K562 (cell line): ENCODE results near the gene TACR2. TPM values are rescaled to one million over a fixed set of nuclear protein-coding genes. Genes with fewer than 3 reads are reported as not detected.
A peak's percentile ranks its signal among the peaks of the same experiment; 100 is the strongest.

Experiments used
- ATAC-seq: fragments of 200-7000 bp; cut with Tn5 transposase; 3 replicates; pipeline ENCODE4 v1.9.1; 2020; ENCODE audit warnings: moderate library complexity
- BruUV-seq: library from RNA; stranded (reverse); fragments of 400-500 nt; replicated peaks from 2 replicates; lab custom pipeline; 2021; lab: Mats Ljungman, UMichigan
- CTCF ChIA-PET: fragments of 300-600 bp; formaldehyde crosslinking; extraction: SDS; loops from one replicate; lab custom pipeline; 2021; ENCODE audit warnings: low intra/inter-chr PET ratio; lab: Yijun Ruan, JAX
- POLR2A ChIA-PET: fragments of 300-600, 350-650 bp; sonication (Branson Sonifier 250); formaldehyde crosslinking; extraction: SDS; loops from one replicate; lab custom pipeline; 2021; ENCODE audit warnings: antibody characterized with exemption, inconsistent platforms; lab: Yijun Ruan, JAX
- DNase-seq, 4 experiments: peaks; one replicate each; pipeline versions ENCODE4 v3.0.0 to v3.0.0-alpha.2; 2011 to 2018; ENCODE audit warnings: low spot score in 3 of 4, mixed read lengths in 3 of 4; ENCODE audit errors: extremely low read depth in 1 of 4
- FAIRE-seq: peaks from 2 replicates; lab custom pipeline; 2011; peaks lifted over from hg19 to GRCh38; lab: Jason Lieb, UNC
- H2AFZ ChIP-seq: 2 replicates; pipeline ENCODE4 v1.6.0; 2011; ENCODE audit warnings: low read depth, low read length, control low read depth, inconsistent platforms
- H3K27ac ChIP-seq: fragments of 200-600 bp; 3 replicates; pipeline ENCODE4 v1.8.0; 2011; ENCODE audit warnings: low read depth, mild to moderate bottlenecking, control low read depth, inconsistent platforms, low read length, moderate library complexity, mixed read lengths; ENCODE audit errors: extremely low read depth
- H3K27me3 ChIP-seq, 2 experiments: fragments of 300-600 bp in 1 of 2; 2 replicates in 1 of 2; 3 replicates in 1 of 2; pipeline versions ENCODE4 v1.6.0 to v1.8.0; 2011; ENCODE audit warnings: inconsistent platforms in 2 of 2, low read length in 2 of 2, mild to moderate bottlenecking in 1 of 2, mixed read lengths in 1 of 2, moderate library complexity in 1 of 2; ENCODE audit not compliant: control insufficient read depth in 2 of 2, insufficient read depth in 2 of 2
- H3K36me3 ChIP-seq: fragments of 300-600 bp; 3 replicates; pipeline ENCODE4 v1.8.0; 2011; ENCODE audit warnings: mild to moderate bottlenecking, low read length, inconsistent platforms; ENCODE audit not compliant: control insufficient read depth, insufficient read depth
- H3K4me1 ChIP-seq, 2 experiments: fragments of 200-600 bp in 1 of 2; replicated peaks in 1 of 2; 2 replicates in 1 of 2; 3 replicates in 1 of 2; pipeline versions ENCODE4 v1.5.1 to v1.8.0; 2011; ENCODE audit warnings: inconsistent platforms in 2 of 2, low read length in 2 of 2, mild to moderate bottlenecking in 1 of 2, mixed read lengths in 1 of 2, moderate library complexity in 1 of 2; ENCODE audit not compliant: control insufficient read depth in 2 of 2, insufficient read depth in 2 of 2
- H3K4me2 ChIP-seq: 2 replicates; pipeline ENCODE4 v1.6.1; 2011; ENCODE audit warnings: low read length, control low read depth, inconsistent platforms, mixed read lengths; ENCODE audit not compliant: insufficient read depth
- H3K4me3 ChIP-seq: fragments of 200-600 bp; sonication (generic), shearing (Covaris generic); 2 replicates; pipeline ENCODE4 v1.5.1; 2016; ENCODE audit warnings: control low read depth, inconsistent platforms
- H3K79me2 ChIP-seq: fragments of 200-600 bp; 3 replicates; pipeline ENCODE4 v1.8.0; 2011; ENCODE audit warnings: low read length, inconsistent platforms; ENCODE audit not compliant: control insufficient read depth, insufficient read depth
- H3K9ac ChIP-seq, 2 experiments: 2 replicates each; pipeline versions ENCODE4 v1.6.0 to v1.6.1; 2011; ENCODE audit warnings: low read depth in 2 of 2, low read length in 2 of 2, control low read depth in 1 of 2, inconsistent platforms in 1 of 2, mild to moderate bottlenecking in 1 of 2, mixed read lengths in 1 of 2; ENCODE audit not compliant: insufficient read depth in 1 of 2
- H3K9me1 ChIP-seq: one replicate; pipeline ENCODE4 v1.6.0; 2011; ENCODE audit warnings: inconsistent platforms, mild to moderate bottlenecking, low read length, moderate library complexity; ENCODE audit not compliant: control insufficient read depth, insufficient read depth
- H3K9me3 ChIP-seq: replicated peaks from 2 replicates; pipeline ENCODE4 v1.5.1; 2011; ENCODE audit warnings: low read depth, low read length, inconsistent platforms; ENCODE audit not compliant: control insufficient read depth, insufficient read depth
- H4K20me1 ChIP-seq: replicated peaks from 2 replicates; pipeline ENCODE4 v1.6.1; 2011; ENCODE audit warnings: low read length, inconsistent platforms, mixed read lengths; ENCODE audit not compliant: control insufficient read depth, insufficient read depth
- CHAMP1 ChIP-seq: fragments of 450-650 bp; IDR thresholded peaks from 2 replicates; pipeline ENCODE4 v1.6.1; 2016; ENCODE audit warnings: mild to moderate bottlenecking
- HDAC2 ChIP-seq: fragments of 450-650 bp; IDR thresholded peaks from 2 replicates; pipeline ENCODE4 v1.6.1; 2016; ENCODE audit warnings: mild to moderate bottlenecking
- KAT8 ChIP-seq: fragments of 450-650 bp; IDR thresholded peaks from 2 replicates; pipeline ENCODE4 v1.6.1; 2016; ENCODE audit warnings: low read depth, mild to moderate bottlenecking
- NRF1 ChIP-seq, 2 experiments: fragments of 450-650 bp; IDR thresholded peaks in 1 of 2; conservative IDR thresholded peaks in 1 of 2; 2 replicates each; pipeline ENCODE4 v1.6.1; 2014; ENCODE audit warnings: mild to moderate bottlenecking in 2 of 2
- SRSF9 ChIP-seq: fragments of 200-400 bp; formaldehyde crosslinking; IDR thresholded peaks from 2 replicates; pipeline ENCODE4 v1.6.1; 2017; ENCODE audit warnings: low read depth, low read length, borderline replicate concordance
- ZNF449 ChIP-seq: fragments of 250-450 bp; sonication (Bioruptor Pico); IDR thresholded peaks from 2 replicates; pipeline ENCODE4 v1.8.0; 2022; ENCODE audit warnings: moderate library complexity, mild to moderate bottlenecking, inconsistent platforms
- WGBS: fragments of 100-300 bp; shearing (Covaris generic); methylation state at CpG from one replicate; pipeline ENCODE4 v1.1.6; 2016; ENCODE audit warnings: low coverage, mixed read lengths; ENCODE audit not compliant: insufficient coverage; ENCODE audit errors: missing lambda C conversion rate; 5-methylcytosine and 5-hydroxymethylcytosine counted together
- in situ Hi-C: fragments of 300-500 bp; cut with MboI; formaldehyde crosslinking; loops from 4 replicates; pipeline ENCODE4 v1.15.0; 2018; ENCODE audit warnings: inconsistent platforms, mixed read lengths
- intact Hi-C: fragments of 100-400 bp; cut with micrococcal nuclease; formaldehyde crosslinking; loops from 2 replicates; pipeline ENCODE4 v1.14.2; 2022
- polyA plus RNA-seq, 8 experiments: library from polyadenylated mRNA; depleted of rRNA in 4 of 8; stranded (reverse) in 5 of 8; unstranded in 3 of 8; fragments of >200 nt; fragmentation: Nextera tagmentation in 2 of 8; fragmentation: Illumina TruSeq in 1 of 8; extraction: Ambion mirVana in 2 of 8; extraction: Trizol in 1 of 8; gene quantifications; 2 replicates each; pipeline versions ENCODE4 v1.2.1 to v1.2.3, GENCODE V29; 2011 to 2014; ENCODE audit warnings: inconsistent platforms in 1 of 8, missing spikeins in 1 of 8
- total RNA-seq, 7 experiments: library from RNA; depleted of rRNA in 6 of 7; stranded (reverse); fragments of >200 nt in 6 of 7; fragmentation: Illumina TruSeq in 2 of 7; extraction: Trizol in 2 of 7; gene quantifications; 2 replicates each; pipeline versions ENCODE4 v1.2.1 to v1.2.3, GENCODE V29; 2011 to 2021; ENCODE audit warnings: low replicate concordance in 1 of 7

The TACR2 gene
- total and polyA plus RNA-seq, 9 of the 15 experiments (the other 6 are each of a cell fraction or from before 2014, with no cell fraction given) = not detected

GRCh38 chr10:69465457-69466157 is 48.9 kb upstream of the TACR2 start (continued):
- TF ChIP-seq KAT8 = no peak
- no peak for TF ChIP-seq ZNF449 (CRISPR knock-in tag)
- TF ChIP-seq SRSF9 = no peak

DNA sequence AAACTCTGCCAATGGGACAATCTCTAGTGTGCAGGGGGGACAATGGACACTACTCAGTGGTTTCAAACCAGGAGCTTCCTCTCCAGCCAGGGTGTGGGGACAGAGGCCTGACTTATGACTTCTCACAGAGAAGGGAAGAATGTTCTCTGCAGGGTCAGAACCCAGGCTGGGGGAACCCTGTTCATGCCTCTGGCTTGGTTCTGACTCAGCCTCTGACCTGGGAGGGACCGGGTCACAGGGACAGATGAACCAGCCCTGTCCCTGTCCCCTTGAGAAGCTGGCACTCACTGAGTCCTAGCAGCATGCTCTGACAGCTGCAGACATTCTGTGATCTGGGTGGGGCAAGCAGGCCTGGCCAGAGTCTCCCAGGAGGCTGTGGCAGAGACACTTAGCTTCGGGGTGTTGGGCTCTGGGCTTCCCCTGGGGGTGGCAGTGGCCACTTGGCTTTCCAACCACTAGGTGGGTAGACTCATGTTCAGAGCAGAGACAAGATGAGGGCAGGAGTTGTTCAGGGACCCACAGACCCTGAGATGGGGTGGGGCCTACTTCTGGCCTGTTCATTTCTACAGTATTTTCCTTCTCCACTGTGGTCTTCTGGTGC is 48.2 kb upstream of the TACR2 start:
- ChIA-PET POLR2A (interaction anchor here (0.5 to 1.8 kb wide), 6 partner anchors 9 to 890 kb away, joined by 3 to 6 read pairs (median 4); no protein-coding TSS in a partner anchor), CTCF (no interaction called here)
- Histone ChIP-seq H2AFZ (no peak overlapping the region), H4K20me1 (no peaks in the 10 kb centered on the region), H3K9ac (no peak overlapping the region), H3K4me3 (no peak overlapping the region), H3K9me1 (no peaks in the 10 kb centered on the region), H3K79me2 (no peaks in the 10 kb centered on the region), H3K4me2 (no peak overlapping the region), H3K36me3 (no peaks in the 10 kb centered on the region), H3K27ac (no peak overlapping the region), H3K4me1 (peaks cover 6% of the 10 kb centered on the region in 2 experiments), H3K9me3 (no peaks in the 10 kb centered on the region), H3K27me3 (peaks cover 0 to 17% of the 10 kb centered on the region in 2 experiments; a peak in 2 of 5 replicates)
- no peak for FAIRE-seq
- TF ChIP-seq NRF1 (conservative IDR thresholded peaks at IDR 0.05 in 1 of 2, IDR thresholded peaks at IDR 0.05 in 1 of 2) (no peak), HDAC2 (no peak), CHAMP1 (no peak)
- intact Hi-C loops = no loop called here
- BruUV-seq = no TSS peak
- no peak for DNase-seq
- in situ Hi-C loops = no loop called here
- ATAC-seq = peak; percentile 18; the same call in 2 of the 3 replicates
- 18% methylated on average over 2 of the region's 2 CpGs for WGBS
